ENCODE measurements around the gene CLMN.

The CLMN gene

GRCh38 chr14:95345032-95345431 is 25.3 kb upstream of the CLMN start:
- no peak for DNase-seq (ENCODE audit: low read depth in 1 of 2, low spot score in 1 of 2)

DNA sequence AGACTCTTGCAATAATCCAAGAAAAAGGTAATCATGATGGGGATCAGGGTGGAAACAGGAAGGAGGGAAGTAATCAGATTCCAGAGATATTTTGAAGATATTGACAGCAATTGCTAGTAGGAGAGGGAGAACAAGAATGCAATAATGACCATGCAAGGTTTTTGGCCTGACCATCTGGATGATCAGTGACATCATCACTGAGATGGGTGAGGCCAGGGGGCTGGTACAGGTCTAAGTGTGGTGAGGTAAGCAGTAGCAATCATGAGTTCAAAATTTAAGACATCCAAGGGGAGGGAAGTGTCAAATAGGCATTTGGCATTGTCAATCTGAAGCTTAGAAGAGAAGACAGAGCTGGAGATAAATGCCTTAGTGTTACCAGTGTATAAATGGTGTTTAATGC is 24.8 kb upstream of the CLMN start:
- DNase-seq (ENCODE audit: low read depth in 1 of 2, low spot score in 1 of 2) = no peak

DNA sequence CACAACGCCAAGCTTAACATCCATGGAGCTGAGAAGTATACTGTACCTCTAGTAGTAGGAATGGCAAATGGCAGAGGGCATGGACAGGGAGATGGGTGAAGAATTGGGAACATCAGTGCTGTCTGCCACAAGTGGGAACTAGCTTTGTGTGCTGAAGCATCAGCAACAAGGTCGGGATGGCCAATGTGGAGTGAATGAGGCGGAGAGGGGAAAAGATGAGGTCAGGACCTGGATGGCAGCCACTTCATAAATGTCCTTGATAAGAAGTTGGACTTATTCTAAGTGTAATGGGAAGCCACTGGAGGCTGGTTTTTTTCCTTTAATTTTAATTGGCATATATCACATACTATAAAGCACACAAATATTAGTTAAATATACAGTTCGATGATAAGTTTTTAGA is 21.9 kb upstream of the CLMN start:
- DNase-seq (ENCODE audit: low read depth in 1 of 2, low spot score in 1 of 2) = no peak

DNA sequence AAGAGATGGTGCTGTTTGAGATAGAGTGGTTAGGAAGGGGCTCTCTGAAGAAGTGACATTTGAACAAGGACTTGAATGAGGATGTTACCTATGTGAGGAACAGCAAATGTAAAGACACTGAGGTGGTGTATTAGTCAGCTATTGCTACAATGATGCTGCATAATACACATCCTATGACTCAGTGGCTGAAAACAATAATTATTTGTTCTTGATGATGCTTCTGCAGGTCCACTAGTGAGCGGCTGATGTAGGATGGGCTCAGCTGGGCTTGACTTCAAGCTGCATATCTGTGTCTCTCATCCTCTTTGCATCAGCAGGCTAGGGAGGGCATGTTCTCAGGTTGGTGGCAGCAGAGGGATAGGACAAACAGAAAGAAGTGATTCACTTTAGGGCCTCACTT is 21.4 kb upstream of the CLMN start:
- DNase-seq (ENCODE audit: low read depth in 1 of 2, low spot score in 1 of 2) = no peak

DNA sequence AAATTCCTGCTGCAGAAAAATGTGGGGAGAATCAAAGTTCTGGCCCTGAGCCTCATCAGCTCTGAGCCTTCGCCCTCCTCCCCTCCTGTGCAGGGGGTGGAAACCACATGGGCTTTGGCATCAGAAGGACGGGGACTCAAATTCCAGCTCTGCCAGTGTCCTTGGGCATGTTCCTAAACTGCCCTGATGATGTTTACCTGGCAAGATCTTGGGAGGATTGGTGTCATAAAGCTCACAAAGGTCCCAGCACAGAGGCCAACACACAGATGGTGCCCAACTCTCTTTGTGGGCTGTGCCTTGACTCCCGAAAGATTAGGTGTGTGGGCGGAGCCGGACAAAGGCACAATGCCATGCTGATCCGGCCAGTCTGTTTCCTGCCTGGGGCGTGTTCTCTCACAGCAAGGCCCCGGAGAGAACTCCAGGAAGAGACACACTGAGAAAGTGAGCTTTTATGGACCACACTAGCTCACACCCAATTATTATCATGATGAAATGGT is 20.5 kb upstream of the CLMN start:
- DNase-seq (ENCODE audit: low read depth in 1 of 2, low spot score in 1 of 2) = no peak

GRCh38 chr14:95339301-95339865 is 19.7 kb upstream of the CLMN start:
- DNase-seq (ENCODE audit: low read depth in 1 of 2, low spot score in 1 of 2) = no peak

DNA sequence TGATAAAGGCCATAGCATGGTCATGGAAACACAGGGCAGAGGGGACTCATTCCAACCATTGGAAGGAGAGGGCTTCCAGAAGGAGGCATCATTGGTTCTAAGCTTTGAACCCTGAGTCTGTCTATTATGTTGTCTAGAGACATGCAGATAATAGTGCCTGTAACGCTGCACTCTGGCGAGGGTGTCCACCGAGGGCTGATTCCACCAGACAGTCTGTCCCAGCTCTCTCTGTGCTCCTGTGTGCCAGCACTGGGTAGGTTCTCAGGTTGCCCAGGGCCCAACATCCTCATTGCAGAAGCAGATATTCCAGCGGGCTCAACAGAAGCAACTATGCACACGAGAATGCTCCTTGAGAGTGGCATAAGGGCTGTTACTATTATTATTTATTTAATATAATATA is 18.7 kb upstream of the CLMN start:
- no peak for DNase-seq (ENCODE audit: low read depth in 1 of 2, low spot score in 1 of 2)

DNA sequence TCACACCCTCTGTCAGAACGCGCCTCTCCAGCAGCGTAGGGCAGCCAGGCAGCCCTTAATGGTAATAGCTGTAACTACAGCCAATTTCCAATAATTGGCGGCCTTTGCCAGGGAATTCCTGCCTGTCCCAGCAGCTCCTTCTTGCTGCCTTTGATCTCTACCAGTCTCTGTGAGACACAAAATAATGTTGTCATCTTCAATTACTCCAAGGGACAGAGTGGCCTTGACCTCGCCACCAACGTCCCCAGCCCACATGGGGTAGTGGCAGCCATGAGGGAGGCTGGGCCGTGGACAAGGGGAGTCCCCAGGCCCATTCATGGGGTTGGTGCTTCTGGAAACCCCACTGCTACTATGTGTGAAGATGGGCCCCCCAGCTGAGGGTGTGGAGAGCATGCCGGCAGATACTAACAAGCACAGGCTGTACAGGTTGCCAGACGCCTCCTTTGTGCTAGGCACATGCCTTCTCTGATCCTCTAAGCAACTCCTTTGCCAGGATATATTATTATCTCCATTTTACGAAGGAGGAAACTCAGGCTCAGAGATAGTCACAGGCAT is 17.4 kb upstream of the CLMN start:
- DNase-seq (ENCODE audit: low read depth in 1 of 2, low spot score in 1 of 2) = no peak

DNA sequence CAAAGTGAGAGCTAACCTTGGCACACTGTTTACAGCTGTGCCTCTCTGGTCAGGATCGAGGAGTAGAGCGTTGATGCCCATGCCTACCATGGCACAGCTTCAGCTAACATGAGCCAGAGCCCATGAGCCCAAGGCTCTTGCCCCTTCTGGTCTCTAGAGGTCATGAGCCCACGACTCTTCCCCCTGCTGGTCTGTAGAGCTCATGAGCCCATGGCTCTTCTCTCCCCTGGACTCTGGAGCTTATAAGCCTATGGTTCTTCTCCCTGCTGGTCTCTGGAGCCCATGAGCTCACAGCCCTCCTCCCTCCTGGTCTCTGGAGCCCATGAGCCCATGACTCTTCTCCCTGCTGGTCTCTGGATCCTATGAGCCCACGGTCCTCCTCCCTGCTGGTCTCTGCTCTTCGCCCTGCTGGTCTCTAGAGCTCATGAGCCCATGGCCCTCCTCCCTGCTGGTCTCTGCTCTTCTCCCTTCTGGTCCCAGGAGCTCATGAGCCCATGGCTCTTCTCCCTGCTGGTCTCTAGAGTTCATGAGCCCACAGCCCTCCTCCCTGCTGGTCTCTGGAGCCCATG is 16.6 kb upstream of the CLMN start:
- no peak for DNase-seq (ENCODE audit: low read depth in 1 of 2, low spot score in 1 of 2)

- DNase-seq (ENCODE audit: low read depth in 1 of 2, low spot score in 1 of 2) = no peak
Observed at GRCh38 chr14:95335071-95335470, 15.4 kb upstream of the CLMN start.

GRCh38 chr14:95334044-95334443 is 14.3 kb upstream of the CLMN start:
- no peak for DNase-seq (ENCODE audit: low read depth in 1 of 2, low spot score in 1 of 2)

- DNase-seq (ENCODE audit: low read depth in 1 of 2, low spot score in 1 of 2) = no peak
Observed at GRCh38 chr14:95332641-95333040, 12.9 kb upstream of the CLMN start.

DNA sequence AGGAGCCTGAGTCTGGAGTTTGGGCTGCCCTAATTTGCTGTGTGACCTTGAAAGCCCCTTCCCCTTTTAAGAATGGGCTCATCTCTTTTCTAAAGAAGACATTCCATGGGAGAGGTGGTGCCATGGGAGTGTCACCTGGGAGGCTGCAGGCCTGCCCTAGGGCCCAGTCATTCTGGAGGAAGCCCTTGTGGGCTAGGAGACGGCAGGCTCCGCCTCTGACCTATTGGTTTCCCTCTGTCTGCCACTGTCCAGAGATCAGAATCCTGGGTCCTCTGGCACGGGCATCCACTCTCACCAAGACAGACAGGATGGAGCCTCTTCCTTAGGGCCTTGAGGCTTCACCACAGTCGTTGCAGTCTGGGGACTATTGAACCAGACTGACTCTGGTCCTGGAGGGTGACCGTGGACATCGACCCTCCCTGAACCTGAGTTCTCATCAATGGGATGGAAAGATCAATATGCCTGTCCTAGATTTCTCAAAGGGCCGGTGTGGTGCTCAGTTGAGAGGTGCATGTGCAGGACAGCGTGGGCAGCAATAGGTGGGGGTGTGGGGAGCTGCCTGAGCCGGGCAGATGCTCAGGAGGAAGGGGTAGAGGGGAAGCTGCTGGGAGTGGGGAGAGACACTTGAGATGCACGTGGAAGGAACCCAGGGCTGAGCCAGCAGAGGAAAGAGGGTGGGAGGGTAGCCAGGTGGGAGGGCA is 12.2 kb upstream of the CLMN start:
- no peak for DNase-seq (ENCODE audit: low read depth in 1 of 2, low spot score in 1 of 2)

DNA sequence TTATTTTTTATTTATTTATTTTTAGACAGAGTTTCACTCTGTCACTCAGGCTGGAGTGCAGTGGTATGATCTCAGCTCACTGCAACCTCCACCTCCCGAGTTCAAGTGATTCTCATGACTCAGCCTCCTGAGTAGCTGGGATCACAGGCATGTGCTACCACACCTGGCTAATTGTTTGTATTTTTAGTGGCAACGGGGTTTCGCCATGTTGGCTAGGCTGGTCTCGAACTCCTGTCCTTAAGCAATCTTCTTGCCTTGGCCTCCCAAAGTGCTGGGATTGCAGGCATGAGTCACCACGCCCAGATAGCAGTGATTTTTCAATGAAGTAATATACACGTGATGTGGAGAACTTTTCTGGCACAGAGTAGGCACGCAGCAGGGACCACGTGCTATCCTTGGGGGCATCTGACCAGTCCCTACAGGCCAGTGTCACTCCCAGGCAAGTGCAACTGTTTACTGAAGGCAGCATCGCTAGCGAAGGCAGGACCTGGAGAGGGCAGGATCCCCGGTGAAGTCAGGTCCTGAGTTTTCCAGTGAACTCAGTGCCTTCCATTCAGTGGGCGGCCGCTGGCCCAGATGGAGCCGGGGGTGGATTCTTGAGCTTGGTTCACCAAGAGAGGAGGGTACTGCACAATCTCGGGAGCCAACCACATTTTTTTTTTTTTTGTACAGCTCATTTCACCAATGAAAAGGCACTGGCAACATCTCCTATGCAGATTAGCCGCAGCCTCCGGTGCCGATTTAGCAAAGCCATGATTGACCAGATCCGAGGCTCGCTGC is 11.1 kb upstream of the CLMN start:
- DNase-seq (ENCODE audit: low read depth in 1 of 2, low spot score in 1 of 2) = no peak

GRCh38 chr14:95329941-95330340 is 10.2 kb upstream of the CLMN start:
- DNase-seq (ENCODE audit: low read depth in 1 of 2, low spot score in 1 of 2) = no peak

GRCh38 chr14:95328729-95329503 is 9.2 kb upstream of the CLMN start:
- no peak for DNase-seq (ENCODE audit: low read depth in 1 of 2, low spot score in 1 of 2)

- DNase-seq (ENCODE audit: low read depth in 1 of 2, low spot score in 1 of 2) = no peak
Observed at GRCh38 chr14:95327558-95328374, 8.1 kb upstream of the CLMN start.

- no peak for DNase-seq (ENCODE audit: low read depth in 1 of 2, low spot score in 1 of 2)
Observed at GRCh38 chr14:95326987-95327386, 7.3 kb upstream of the CLMN start.

GRCh38 chr14:95323917-95324316 is 4.2 kb upstream of the CLMN start:
- DNase-seq (ENCODE audit: low read depth in 1 of 2, low spot score in 1 of 2) = no peak

GRCh38 chr14:95323361-95323760 is 3.7 kb upstream of the CLMN start:
- DNase-seq (ENCODE audit: low read depth in 1 of 2, low spot score in 1 of 2) = no peak

Data from activated CD4-positive, alpha-beta T cell treated with anti-CD3 and anti-CD28 coated beads, Interleukin-2, amount 50 U/mL, for 24 hours (primary cell).